Measurements from ENCODE around the gene C1QTNF1. TPM values are rescaled to one million over a fixed set of nuclear protein-coding genes. Genes with fewer than 3 reads are reported as not detected.
A peak's percentile ranks its signal among the peaks of the same experiment; 100 is the strongest.

Gene C1QTNF1
- total RNA-seq, 2 experiments from 2014 or later = not detected

DNA sequence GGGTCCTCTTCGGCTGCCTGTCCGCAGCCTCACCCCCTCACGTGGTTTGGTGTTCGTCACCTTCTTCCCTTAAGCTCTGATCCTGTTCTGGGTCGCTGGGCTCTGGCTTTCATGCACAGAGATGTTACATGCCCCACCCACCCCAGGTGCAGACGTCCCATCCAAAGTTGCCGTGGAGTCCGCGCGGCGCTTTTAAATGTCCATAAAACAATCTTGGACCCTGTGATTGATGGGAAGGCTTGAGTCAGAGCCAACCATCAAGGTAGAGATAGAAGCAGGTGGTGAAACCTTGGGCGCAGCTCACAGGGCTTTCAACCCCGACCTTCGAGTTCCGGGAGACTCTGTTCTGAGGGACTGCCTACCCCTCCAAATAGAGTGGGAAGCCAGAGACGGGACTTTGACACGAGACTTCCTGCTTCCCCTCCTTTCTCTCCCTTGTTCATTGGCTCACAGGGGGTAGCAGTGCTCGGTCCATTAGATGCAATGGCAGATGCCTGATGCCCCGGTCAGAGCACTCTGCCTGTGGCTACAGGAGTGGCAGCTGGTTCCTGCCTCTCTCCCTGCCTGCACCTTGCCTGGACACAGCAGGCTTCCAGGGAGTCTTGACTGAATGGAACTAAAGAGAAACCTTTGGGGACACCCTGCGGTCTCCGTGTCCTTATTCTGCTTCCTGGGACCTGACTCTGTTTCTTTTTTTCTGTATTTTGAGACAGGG lies 54.7 kb downstream of the C1QTNF1 start:
- Mint-ChIP-seq H3K27ac (no peak overlapping the region), H3K4me3 (peak overlapping the region; percentile 58), H3K27me3 (no peaks in the 10 kb centered on the region), H3K4me1 (ENCODE audit: low read depth) (peaks cover 20% of the 10 kb centered on the region), H3K9me3 (no peaks in the 10 kb centered on the region), H3K36me3 (ENCODE audit: low read depth) (peaks cover 38% of the 10 kb centered on the region)
- CTCF ChIA-PET = interaction anchor here (0.9 kb wide), 1 partner anchor 9 kb away, joined by 3 read pairs; no protein-coding TSS in a partner anchor
- intact Hi-C loops (cut with DNase I, micrococcal nuclease) = loop anchor here in 1 of 2 experiments (10.0 kb wide), 1 partner anchor 916 kb away; no protein-coding TSS in a partner anchor
- ATAC-seq (ENCODE audit: poor library complexity) (no peak), DNase-seq (peak in 1 of 14 experiments; percentile 8)
- Histone ChIP-seq H3K27ac (ENCODE audit: low read depth in 1 of 2, low read length in 2 of 2) (no peak overlapping the region), H3K4me1 (ENCODE audit: insufficient read depth, low read length) (peaks cover 30% of the 10 kb centered on the region), H3K27me3 (ENCODE audit: control insufficient read depth in 1 of 2, insufficient read depth in 2 of 2, low read length in 2 of 2) (no peaks in the 10 kb centered on the region), H3K9me3 (ENCODE audit: control insufficient read depth in 1 of 2, insufficient read depth in 1 of 2, low read length in 2 of 2) (no peaks in the 10 kb centered on the region), H3K4me3 (ENCODE audit: low read length) (no peak overlapping the region), H3K36me3 (ENCODE audit: insufficient read depth, low read length) (peaks cover 47% of the 10 kb centered on the region)
- TF ChIP-seq, protein P1, sequence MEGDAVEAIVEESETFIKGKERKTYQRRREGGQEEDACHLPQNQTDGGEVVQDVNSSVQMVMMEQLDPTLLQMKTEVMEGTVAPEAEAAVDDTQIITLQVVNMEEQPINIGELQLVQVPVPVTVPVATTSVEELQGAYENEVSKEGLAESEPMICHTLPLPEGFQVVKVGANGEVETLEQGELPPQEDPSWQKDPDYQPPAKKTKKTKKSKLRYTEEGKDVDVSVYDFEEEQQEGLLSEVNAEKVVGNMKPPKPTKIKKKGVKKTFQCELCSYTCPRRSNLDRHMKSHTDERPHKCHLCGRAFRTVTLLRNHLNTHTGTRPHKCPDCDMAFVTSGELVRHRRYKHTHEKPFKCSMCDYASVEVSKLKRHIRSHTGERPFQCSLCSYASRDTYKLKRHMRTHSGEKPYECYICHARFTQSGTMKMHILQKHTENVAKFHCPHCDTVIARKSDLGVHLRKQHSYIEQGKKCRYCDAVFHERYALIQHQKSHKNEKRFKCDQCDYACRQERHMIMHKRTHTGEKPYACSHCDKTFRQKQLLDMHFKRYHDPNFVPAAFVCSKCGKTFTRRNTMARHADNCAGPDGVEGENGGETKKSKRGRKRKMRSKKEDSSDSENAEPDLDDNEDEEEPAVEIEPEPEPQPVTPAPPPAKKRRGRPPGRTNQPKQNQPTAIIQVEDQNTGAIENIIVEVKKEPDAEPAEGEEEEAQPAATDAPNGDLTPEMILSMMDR (IDR thresholded peaks at IDR 0.05) = no peak
- POLR2A ChIA-PET = no interaction called here

DNA sequence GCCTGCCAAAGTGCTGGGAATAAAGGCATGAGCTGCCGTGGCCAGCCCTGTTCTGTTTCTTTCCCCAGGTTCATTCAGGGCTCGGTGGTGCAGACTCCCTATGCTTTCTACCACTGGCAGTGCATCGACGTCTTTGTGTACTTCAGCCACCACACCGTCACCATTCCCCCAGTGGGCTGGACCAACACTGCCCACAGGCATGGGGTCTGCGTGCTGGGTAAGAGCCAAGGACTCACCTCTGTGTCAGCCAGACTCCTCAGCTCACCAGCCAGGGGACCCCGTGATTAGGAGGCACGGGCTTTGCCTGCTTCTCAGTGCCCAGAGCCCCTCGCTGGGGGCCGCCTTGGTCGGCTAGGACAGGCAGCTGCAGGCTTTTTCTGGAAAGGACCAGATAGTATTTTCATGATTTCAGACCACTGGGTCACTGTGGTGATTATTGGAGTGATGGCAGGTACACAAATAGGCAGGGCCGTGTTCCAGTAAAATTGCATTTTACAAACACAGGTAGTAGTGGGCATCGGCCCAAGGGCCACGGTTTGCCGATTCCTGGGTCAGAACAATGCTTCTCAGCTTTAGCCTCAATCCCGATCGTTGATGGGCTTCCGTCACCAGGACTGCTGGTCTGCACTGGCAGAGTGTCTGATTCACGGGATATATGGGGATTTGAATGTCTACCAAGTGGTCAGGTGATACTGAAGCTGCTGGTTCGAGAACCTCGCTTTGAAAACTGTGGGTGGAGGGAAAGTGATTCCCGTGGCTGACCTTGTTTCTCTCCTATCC lies 55.6 kb downstream of the C1QTNF1 start:
- intact Hi-C loops (cut with DNase I, micrococcal nuclease) = loop anchor here in 1 of 2 experiments (10.0 kb wide), 1 partner anchor 915 kb away; no protein-coding TSS in a partner anchor
- POLR2A ChIA-PET = no interaction called here

DNA sequence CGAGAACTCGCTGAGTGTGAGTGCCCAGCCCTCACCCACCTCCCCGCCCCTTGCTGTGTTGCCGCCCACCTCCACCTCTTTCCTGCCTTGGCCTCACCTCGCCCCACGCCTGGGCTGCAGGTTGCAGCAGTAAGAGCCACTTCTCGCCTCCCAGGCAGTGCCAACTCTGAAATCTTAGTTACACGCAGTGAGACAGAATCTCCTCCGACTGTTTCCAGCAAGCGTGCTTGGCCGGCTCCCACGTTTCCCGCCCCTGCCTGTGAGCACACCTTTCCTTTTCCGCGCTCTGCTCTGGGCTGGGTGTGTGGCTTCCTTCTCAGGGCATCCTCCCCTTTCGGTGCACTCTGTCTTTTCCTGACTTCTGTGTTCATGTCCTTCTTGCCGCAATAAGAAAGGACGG lies 56.4 kb downstream of the C1QTNF1 start:
- Histone ChIP-seq H3K4me3 (ENCODE audit: low read length) (no peak overlapping the region), H3K36me3 (ENCODE audit: insufficient read depth, low read length) (peaks cover 59% of the 10 kb centered on the region), H3K9me3 (ENCODE audit: control insufficient read depth in 1 of 2, insufficient read depth in 1 of 2, low read length in 2 of 2) (no peaks in the 10 kb centered on the region), H3K4me1 (ENCODE audit: insufficient read depth, low read length) (peaks cover 18% of the 10 kb centered on the region), H3K27me3 (ENCODE audit: control insufficient read depth in 1 of 2, insufficient read depth in 2 of 2, low read length in 2 of 2) (no peaks in the 10 kb centered on the region), H3K27ac (ENCODE audit: low read depth in 1 of 2, low read length in 2 of 2) (no peak overlapping the region)
- ATAC-seq (ENCODE audit: poor library complexity) (no peak), DNase-seq (peak in 1 of 14 experiments; percentile 9)
- Mint-ChIP-seq H3K27me3 (no peaks in the 10 kb centered on the region), H3K4me1 (ENCODE audit: low read depth) (peaks cover 13% of the 10 kb centered on the region), H3K27ac (no peak overlapping the region), H3K4me3 (no peak overlapping the region), H3K36me3 (ENCODE audit: low read depth) (peaks cover 38% of the 10 kb centered on the region), H3K9me3 (no peaks in the 10 kb centered on the region)
- ChIA-PET CTCF (no interaction called here), POLR2A (no interaction called here)
- intact Hi-C loops (cut with DNase I, micrococcal nuclease) = no loop called here
- TF ChIP-seq, protein P1 (IDR thresholded peaks at IDR 0.05) = no peak

More for the DNA sequence above, 55.6 kb downstream of the C1QTNF1 start:
- H3K36me3 ChIP-seq (ENCODE audit: insufficient read depth, low read length) = peaks cover 52% of the 10 kb centered on the region
- peak in 1 of 14 experiments; percentile 9 for DNase-seq
- no peaks in the 10 kb centered on the region for H3K27me3 ChIP-seq (ENCODE audit: control insufficient read depth in 1 of 2, insufficient read depth in 2 of 2, low read length in 2 of 2)
- Mint-ChIP-seq H3K9me3 (no peaks in the 10 kb centered on the region), H3K27me3 (no peaks in the 10 kb centered on the region), H3K36me3 (ENCODE audit: low read depth) (peaks cover 38% of the 10 kb centered on the region), H3K4me1 (ENCODE audit: low read depth) (peaks cover 16% of the 10 kb centered on the region), H3K4me3 (no peak overlapping the region), H3K27ac (no peak overlapping the region)
- no peak for ATAC-seq (ENCODE audit: poor library complexity)
- no peaks in the 10 kb centered on the region for H3K9me3 ChIP-seq (ENCODE audit: control insufficient read depth in 1 of 2, insufficient read depth in 1 of 2, low read length in 2 of 2)
- TF ChIP-seq, protein P1 (IDR thresholded peaks at IDR 0.05) = no peak
- H3K4me3 ChIP-seq (ENCODE audit: low read length) = no peak overlapping the region
- CTCF ChIA-PET = no interaction called here
- peaks cover 21% of the 10 kb centered on the region for H3K4me1 ChIP-seq (ENCODE audit: insufficient read depth, low read length)
- no peak overlapping the region for H3K27ac ChIP-seq (ENCODE audit: low read depth in 1 of 2, low read length in 2 of 2)

All from CD4-positive, alpha-beta T cell (primary cell).